SK-N-SH (cell line): ENCODE measurements around the gene FUT4. TPM values are rescaled to one million over a fixed set of nuclear protein-coding genes. Genes with fewer than 3 reads are reported as not detected.

Experiments used
- CTCF ChIA-PET: fragments of 300-600, 350-600 bp; formaldehyde crosslinking; extraction: SDS; loops from one replicate; lab custom pipeline; 2021; lab: Yijun Ruan, JAX
- POLR2A ChIA-PET: fragments of 350-600 bp; sonication (Branson Sonifier 250); formaldehyde crosslinking; extraction: SDS; loops from one replicate; lab custom pipeline; 2020; ENCODE audit warnings: antibody characterized with exemption, inconsistent platforms; lab: Yijun Ruan, JAX
- DNase-seq: peaks from one replicate; pipeline ENCODE4 v3.0.0; 2012
- H2AFZ ChIP-seq: fragments of 200-600 bp; sonication (generic); 2 replicates; pipeline ENCODE4 v1.8.1; 2016; ENCODE audit warnings: antibody characterized with exemption, mild to moderate bottlenecking, low read depth
- H3F3A ChIP-seq: fragments of 200-600 bp; sonication (generic); replicated peaks from 2 replicates; pipeline ENCODE3; 2016; ENCODE audit warnings: antibody characterized with exemption, mild to moderate bottlenecking; ENCODE audit not compliant: insufficient read depth
- H3K27ac ChIP-seq, 2 experiments: fragments of 200-500 bp in 1 of 2; fragments of 200-600 bp in 1 of 2; sonication (Bioruptor generic) in 1 of 2; sonication (generic), shearing (Covaris generic) in 1 of 2; 2 replicates each; pipeline versions ENCODE4 v1.5.1 to v1.6.1; 2014 to 2016; ENCODE audit warnings: low read depth in 2 of 2, inconsistent platforms in 1 of 2, low read length in 1 of 2, mild to moderate bottlenecking in 1 of 2, mixed read lengths in 1 of 2
- H3K27me3 ChIP-seq: fragments of 200-600 bp; sonication (generic), shearing (Covaris generic); 2 replicates; pipeline ENCODE4 v1.6.1; 2016; ENCODE audit warnings: mixed run types; ENCODE audit not compliant: insufficient read depth
- H3K36me3 ChIP-seq, 2 experiments: fragments of 200-500 bp in 1 of 2; fragments of 200-600 bp in 1 of 2; sonication (Bioruptor generic) in 1 of 2; sonication (generic) in 1 of 2; replicated peaks in 1 of 2; 2 replicates each; pipeline versions ENCODE3 to v1.5.1; 2014 to 2016; ENCODE audit warnings: low read length in 1 of 2, mild to moderate bottlenecking in 1 of 2; ENCODE audit not compliant: insufficient read depth in 2 of 2, control insufficient read depth in 1 of 2
- H3K4me1 ChIP-seq, 2 experiments: fragments of 200-500 bp in 1 of 2; fragments of 200-600 bp in 1 of 2; sonication (Bioruptor generic) in 1 of 2; sonication (generic), shearing (Covaris generic) in 1 of 2; 2 replicates each; pipeline versions ENCODE4 v1.5.1 to v1.6.1; 2014 to 2016; ENCODE audit warnings: low read depth in 1 of 2, low read length in 1 of 2, mixed run types in 1 of 2; ENCODE audit not compliant: insufficient read depth in 2 of 2, control insufficient read depth in 1 of 2
- H3K4me2 ChIP-seq: fragments of 200-600 bp; sonication (generic), shearing (Covaris generic); 2 replicates; pipeline ENCODE4 v1.6.1; 2017; ENCODE audit warnings: mixed run types
- H3K4me3 ChIP-seq, 2 experiments: fragments of 200-500 bp in 1 of 2; fragments of 200-600 bp in 1 of 2; sonication (Bioruptor generic) in 1 of 2; sonication (generic), shearing (Covaris generic) in 1 of 2; 2 replicates each; pipeline versions ENCODE4 v1.5.1 to v1.8.1; 2014 to 2016; ENCODE audit warnings: low read depth in 2 of 2, inconsistent platforms in 1 of 2, low read length in 1 of 2, mild to moderate bottlenecking in 1 of 2, mixed read lengths in 1 of 2, moderate library complexity in 1 of 2
- H3K79me2 ChIP-seq: fragments of 200-600 bp; sonication (generic); 2 replicates; pipeline ENCODE4 v1.8.1; 2017; ENCODE audit warnings: mild to moderate bottlenecking; ENCODE audit not compliant: insufficient read depth
- H3K9ac ChIP-seq: fragments of 200-600 bp; sonication (generic); 2 replicates; pipeline ENCODE4 v1.6.1; 2017; ENCODE audit warnings: mixed run types
- H3K9me2 ChIP-seq: fragments of 200-600 bp; sonication (generic); 2 replicates; pipeline ENCODE4 v1.6.1; 2017; ENCODE audit warnings: mixed run types
- H3K9me3 ChIP-seq: fragments of 200-600 bp; sonication (generic); 2 replicates; pipeline ENCODE4 v1.6.1; 2017; ENCODE audit warnings: mixed run types, mild to moderate bottlenecking, moderate library complexity
- H4K20me1 ChIP-seq: fragments of 200-600 bp; sonication (generic); 2 replicates; pipeline ENCODE4 v1.6.1; 2017; ENCODE audit warnings: mild to moderate bottlenecking, mixed run types; ENCODE audit not compliant: insufficient read depth
- CHD2 ChIP-seq: fragments of 150-350 bp; IDR thresholded peaks from 2 replicates; pipeline ENCODE4 v1.6.1; 2018; ENCODE audit warnings: low read length; ENCODE audit not compliant: partially characterized antibody
- ELF1 ChIP-seq: IDR thresholded peaks from 2 replicates; pipeline ENCODE4 v1.4.0; 2012
- EZH2phosphoT487 ChIP-seq: fragments of 200-600 bp; sonication (generic); IDR thresholded peaks from 2 replicates; pipeline ENCODE4 v1.6.1; 2017; ENCODE audit warnings: low read depth, mixed run types, mild to moderate bottlenecking, antibody characterized with exemption, moderate library complexity, borderline replicate concordance
- FOSL2 ChIP-seq: IDR thresholded peaks from 2 replicates; pipeline ENCODE4 v1.4.0; 2012; ENCODE audit warnings: low read depth, mild to moderate bottlenecking, moderate library complexity, borderline replicate concordance
- FOXM1 ChIP-seq: IDR thresholded peaks from 2 replicates; pipeline ENCODE4 v1.4.0; 2012; ENCODE audit warnings: low read depth, mild to moderate bottlenecking
- GABPA ChIP-seq: IDR thresholded peaks from 2 replicates; pipeline ENCODE4 v1.4.0; 2012; ENCODE audit warnings: low read depth, mild to moderate bottlenecking
- GATA2 ChIP-seq: sonication (generic); formaldehyde crosslinking; IDR thresholded peaks from 2 replicates; pipeline ENCODE4 v1.5.0; 2020; ENCODE audit warnings: mild to moderate bottlenecking, missing genetic modification reagents
- JUND ChIP-seq: IDR thresholded peaks from 2 replicates; pipeline ENCODE4 v1.4.0; 2012
- MEF2A ChIP-seq: IDR thresholded peaks from 2 replicates; pipeline ENCODE4 v1.4.0; 2012; ENCODE audit warnings: low read depth, borderline replicate concordance
- MXI1 ChIP-seq: IDR thresholded peaks from 2 replicates; pipeline ENCODE4 v1.6.1; 2012; ENCODE audit warnings: mild to moderate bottlenecking, low read depth, low read length, improper control_type of control experiment
- NRF1 ChIP-seq: IDR thresholded peaks from 2 replicates; pipeline ENCODE4 v1.6.1; 2012; ENCODE audit warnings: low read depth, mild to moderate bottlenecking, low read length
- RFX5 ChIP-seq: IDR thresholded peaks from 2 replicates; pipeline ENCODE4 v1.6.1; 2012; ENCODE audit warnings: mild to moderate bottlenecking, improper control_type of control experiment, low read length
- RXRA ChIP-seq: IDR thresholded peaks from 2 replicates; pipeline ENCODE4 v1.4.0; 2012; ENCODE audit warnings: low read depth, mild to moderate bottlenecking, borderline replicate concordance
- SMC3 ChIP-seq: IDR thresholded peaks from 2 replicates; pipeline ENCODE4 v1.6.1; 2012; ENCODE audit warnings: low read depth, low read length, improper control_type of control experiment
- TCF12 ChIP-seq: IDR thresholded peaks from 2 replicates; pipeline ENCODE4 v1.4.0; 2012
- TEAD4 ChIP-seq: IDR thresholded peaks from 2 replicates; pipeline ENCODE4 v1.4.0; 2012; ENCODE audit warnings: mild to moderate bottlenecking, borderline replicate concordance; ENCODE audit not compliant: insufficient read depth
- WGBS: methylation state at CpG from one replicate; pipeline ENCODE4 v1.1.6; 2017; ENCODE audit warnings: low lambda C conversion rate; 5-methylcytosine and 5-hydroxymethylcytosine counted together
- polyA plus RNA-seq, 3 experiments: library from polyadenylated mRNA; depleted of rRNA; stranded (reverse); fragments of >200 nt; gene quantifications; 2 replicates each; pipeline ENCODE4 v1.2.3, GENCODE V29; 2012
- TF ChIP-seq, protein P1 (sequence below): IDR thresholded peaks from 2 replicates; pipeline ENCODE4 v1.4.0; 2012; ENCODE audit warnings: low read depth, borderline replicate concordance
- TF ChIP-seq, protein P2 (sequence below): IDR thresholded peaks from 2 replicates; pipeline ENCODE4; 2012
- TF ChIP-seq, protein P3 (sequence below): IDR thresholded peaks from 2 replicates; pipeline ENCODE4 v1.6.1; 2012; ENCODE audit warnings: mild to moderate bottlenecking, low read depth, low read length, moderate library complexity
- TF ChIP-seq, protein P4 (sequence below): fragments of 150-350 bp; IDR thresholded peaks from 2 replicates; pipeline ENCODE4 v1.6.1; 2016; ENCODE audit warnings: mild to moderate bottlenecking, low read depth, low read length

Gene FUT4
- polyA plus RNA-seq, 1 of the 3 experiments (the other 2 are of a cell fraction) = 1.9 TPM

DNA sequence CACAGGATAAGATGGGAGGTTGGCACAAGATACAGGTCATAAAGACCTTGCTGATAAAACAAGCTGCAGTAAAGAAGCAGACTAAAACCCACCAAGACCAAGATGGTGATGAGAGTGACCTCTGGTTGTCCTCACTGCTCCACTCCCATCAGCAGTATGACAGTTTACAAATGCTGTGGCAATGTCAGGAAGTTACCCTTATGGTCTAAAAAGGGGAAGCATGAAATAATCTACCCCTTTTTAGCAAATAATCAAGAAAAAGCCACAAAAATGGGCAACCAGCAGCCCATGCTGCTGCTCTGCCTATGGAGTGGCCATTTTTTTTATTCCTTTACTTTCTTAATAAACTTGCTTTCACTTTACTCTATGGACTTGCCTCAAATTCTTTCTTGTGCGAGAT lies 14.7 kb downstream of the FUT4 start:
- 0 out of 2 replicates have a peak, but pooled peaks cover 3% of the 10 kb centered on the region for H3K79me2 ChIP-seq

More for the DNA sequence above, 14.7 kb downstream of the FUT4 start:
- peaks cover 0 to 42% of the 10 kb centered on the region in 2 experiments; a peak in 3 of 4 replicates for H3K4me1 ChIP-seq
- no peak overlapping the region for H3K4me3 ChIP-seq
- ChIA-PET CTCF (no interaction called here), POLR2A (no interaction called here)
- H3F3A ChIP-seq = peaks cover 32% of the 10 kb centered on the region
- TF ChIP-seq FOXM1 (no peak), FOSL2 (no peak), NRF1 (no peak), JUND (no peak), CHD2 (no peak), TCF12 (no peak), GABPA (no peak), EZH2phosphoT487 (no peak), TEAD4 (no peak), MEF2A (no peak), RXRA (no peak), RFX5 (no peak), ELF1 (no peak), SMC3 (no peak), GATA2 (CRISPR knock-in tag) (no peak), MXI1 (no peak)
- TF ChIP-seq, protein P1, sequence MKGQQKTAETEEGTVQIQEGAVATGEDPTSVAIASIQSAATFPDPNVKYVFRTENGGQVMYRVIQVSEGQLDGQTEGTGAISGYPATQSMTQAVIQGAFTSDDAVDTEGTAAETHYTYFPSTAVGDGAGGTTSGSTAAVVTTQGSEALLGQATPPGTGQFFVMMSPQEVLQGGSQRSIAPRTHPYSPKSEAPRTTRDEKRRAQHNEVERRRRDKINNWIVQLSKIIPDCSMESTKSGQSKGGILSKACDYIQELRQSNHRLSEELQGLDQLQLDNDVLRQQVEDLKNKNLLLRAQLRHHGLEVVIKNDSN = no peak
- TF ChIP-seq, protein P2, sequence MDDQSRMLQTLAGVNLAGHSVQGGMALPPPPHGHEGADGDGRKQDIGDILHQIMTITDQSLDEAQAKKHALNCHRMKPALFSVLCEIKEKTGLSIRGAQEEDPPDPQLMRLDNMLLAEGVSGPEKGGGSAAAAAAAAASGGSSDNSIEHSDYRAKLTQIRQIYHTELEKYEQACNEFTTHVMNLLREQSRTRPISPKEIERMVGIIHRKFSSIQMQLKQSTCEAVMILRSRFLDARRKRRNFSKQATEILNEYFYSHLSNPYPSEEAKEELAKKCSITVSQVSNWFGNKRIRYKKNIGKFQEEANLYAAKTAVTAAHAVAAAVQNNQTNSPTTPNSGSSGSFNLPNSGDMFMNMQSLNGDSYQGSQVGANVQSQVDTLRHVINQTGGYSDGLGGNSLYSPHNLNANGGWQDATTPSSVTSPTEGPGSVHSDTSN = no peak
- TF ChIP-seq, protein P3, sequence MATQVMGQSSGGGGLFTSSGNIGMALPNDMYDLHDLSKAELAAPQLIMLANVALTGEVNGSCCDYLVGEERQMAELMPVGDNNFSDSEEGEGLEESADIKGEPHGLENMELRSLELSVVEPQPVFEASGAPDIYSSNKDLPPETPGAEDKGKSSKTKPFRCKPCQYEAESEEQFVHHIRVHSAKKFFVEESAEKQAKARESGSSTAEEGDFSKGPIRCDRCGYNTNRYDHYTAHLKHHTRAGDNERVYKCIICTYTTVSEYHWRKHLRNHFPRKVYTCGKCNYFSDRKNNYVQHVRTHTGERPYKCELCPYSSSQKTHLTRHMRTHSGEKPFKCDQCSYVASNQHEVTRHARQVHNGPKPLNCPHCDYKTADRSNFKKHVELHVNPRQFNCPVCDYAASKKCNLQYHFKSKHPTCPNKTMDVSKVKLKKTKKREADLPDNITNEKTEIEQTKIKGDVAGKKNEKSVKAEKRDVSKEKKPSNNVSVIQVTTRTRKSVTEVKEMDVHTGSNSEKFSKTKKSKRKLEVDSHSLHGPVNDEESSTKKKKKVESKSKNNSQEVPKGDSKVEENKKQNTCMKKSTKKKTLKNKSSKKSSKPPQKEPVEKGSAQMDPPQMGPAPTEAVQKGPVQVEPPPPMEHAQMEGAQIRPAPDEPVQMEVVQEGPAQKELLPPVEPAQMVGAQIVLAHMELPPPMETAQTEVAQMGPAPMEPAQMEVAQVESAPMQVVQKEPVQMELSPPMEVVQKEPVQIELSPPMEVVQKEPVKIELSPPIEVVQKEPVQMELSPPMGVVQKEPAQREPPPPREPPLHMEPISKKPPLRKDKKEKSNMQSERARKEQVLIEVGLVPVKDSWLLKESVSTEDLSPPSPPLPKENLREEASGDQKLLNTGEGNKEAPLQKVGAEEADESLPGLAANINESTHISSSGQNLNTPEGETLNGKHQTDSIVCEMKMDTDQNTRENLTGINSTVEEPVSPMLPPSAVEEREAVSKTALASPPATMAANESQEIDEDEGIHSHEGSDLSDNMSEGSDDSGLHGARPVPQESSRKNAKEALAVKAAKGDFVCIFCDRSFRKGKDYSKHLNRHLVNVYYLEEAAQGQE = no peak
- TF ChIP-seq, protein P4, sequence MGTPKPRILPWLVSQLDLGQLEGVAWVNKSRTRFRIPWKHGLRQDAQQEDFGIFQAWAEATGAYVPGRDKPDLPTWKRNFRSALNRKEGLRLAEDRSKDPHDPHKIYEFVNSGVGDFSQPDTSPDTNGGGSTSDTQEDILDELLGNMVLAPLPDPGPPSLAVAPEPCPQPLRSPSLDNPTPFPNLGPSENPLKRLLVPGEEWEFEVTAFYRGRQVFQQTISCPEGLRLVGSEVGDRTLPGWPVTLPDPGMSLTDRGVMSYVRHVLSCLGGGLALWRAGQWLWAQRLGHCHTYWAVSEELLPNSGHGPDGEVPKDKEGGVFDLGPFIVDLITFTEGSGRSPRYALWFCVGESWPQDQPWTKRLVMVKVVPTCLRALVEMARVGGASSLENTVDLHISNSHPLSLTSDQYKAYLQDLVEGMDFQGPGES = no peak
- H3K9me2 ChIP-seq = no peaks in the 10 kb centered on the region
- no peaks in the 10 kb centered on the region for H3K27me3 ChIP-seq
- 0 out of 2 replicates have a peak overlapping the region, but pooled peaks have one; percentile 42 for H3K4me2 ChIP-seq
- peak overlapping the region; percentile 12; the same call in 1 of the 2 replicates for H2AFZ ChIP-seq
- H3K9me3 ChIP-seq = no peaks in the 10 kb centered on the region
- no peak for DNase-seq
- H3K36me3 ChIP-seq = no peaks in the 10 kb centered on the region
- H4K20me1 ChIP-seq = no peaks in the 10 kb centered on the region
- H3K9ac ChIP-seq = peak overlapping the region; percentile 33; the same call in 1 of the 2 replicates
- 96% methylated on average over 1 of the region's 1 CpG for WGBS
- H3K27ac ChIP-seq = peak overlapping the region in 1 of 2 experiments; percentile 87; a peak in 2 of 4 replicates
